BE2C (cell line): ENCODE results near the gene B3GNT9.
A peak's percentile ranks its signal among the peaks of the same experiment; 100 is the strongest.

Experiments used
- DNase-seq: peaks from one replicate; pipeline ENCODE4 v3.0.0-alpha.2; 2020
- H3K27me3 ChIP-seq: fragments of 250-450 bp; sonication (Bioruptor Pico); 2 replicates; pipeline ENCODE4 v1.5.1; 2020; ENCODE audit warnings: mild to moderate bottlenecking
- H3K36me3 ChIP-seq: fragments of 250-450 bp; sonication (Bioruptor Pico); 2 replicates; pipeline ENCODE4 v1.5.1; 2020; ENCODE audit warnings: mild to moderate bottlenecking
- H3K4me1 ChIP-seq: fragments of 250-450 bp; sonication (Bioruptor Pico); 2 replicates; pipeline ENCODE4 v1.5.1; 2020
- H3K4me3 ChIP-seq: 2 replicates; pipeline ENCODE4 v1.5.1; 2011; ENCODE audit warnings: low read depth, low read length
- H3K9me3 ChIP-seq: fragments of 250-450 bp; sonication (Bioruptor Pico); 2 replicates; pipeline ENCODE4 v1.5.1; 2020
- TF ChIP-seq, protein P1 (sequence below): IDR thresholded peaks from 2 replicates; pipeline ENCODE4 v1.5.1; 2012; ENCODE audit warnings: mild to moderate bottlenecking, low read depth, low read length

Gene B3GNT9

DNA sequence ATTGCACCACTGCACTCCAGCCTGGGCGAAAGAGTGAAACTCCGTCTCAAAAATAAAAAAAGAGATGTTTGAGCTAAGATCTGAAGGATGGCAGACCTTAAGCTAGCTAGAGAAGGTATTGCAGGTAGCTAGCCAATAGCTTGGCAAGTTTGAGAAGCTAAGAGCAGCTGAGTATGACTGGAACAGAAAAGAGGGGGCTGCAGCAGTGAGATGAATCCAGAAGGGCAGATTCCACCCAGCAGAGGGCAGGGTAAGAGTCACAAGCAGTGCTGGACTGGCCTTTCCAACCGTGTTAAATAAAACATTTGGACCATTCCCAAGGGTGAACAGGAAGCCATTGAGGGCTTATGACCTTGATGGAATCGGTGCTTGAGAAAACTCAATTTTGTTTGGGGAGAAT is 46.7 kb downstream of the B3GNT9 start:
- Histone ChIP-seq H3K36me3 (no peaks in the 10 kb centered on the region), H3K27me3 (no peaks in the 10 kb centered on the region), H3K4me1 (peaks cover under 1% of the 10 kb centered on the region), H3K9me3 (no peaks in the 10 kb centered on the region), H3K4me3 (no peak overlapping the region)
- peak; percentile 44 for DNase-seq
- TF ChIP-seq, protein P1, sequence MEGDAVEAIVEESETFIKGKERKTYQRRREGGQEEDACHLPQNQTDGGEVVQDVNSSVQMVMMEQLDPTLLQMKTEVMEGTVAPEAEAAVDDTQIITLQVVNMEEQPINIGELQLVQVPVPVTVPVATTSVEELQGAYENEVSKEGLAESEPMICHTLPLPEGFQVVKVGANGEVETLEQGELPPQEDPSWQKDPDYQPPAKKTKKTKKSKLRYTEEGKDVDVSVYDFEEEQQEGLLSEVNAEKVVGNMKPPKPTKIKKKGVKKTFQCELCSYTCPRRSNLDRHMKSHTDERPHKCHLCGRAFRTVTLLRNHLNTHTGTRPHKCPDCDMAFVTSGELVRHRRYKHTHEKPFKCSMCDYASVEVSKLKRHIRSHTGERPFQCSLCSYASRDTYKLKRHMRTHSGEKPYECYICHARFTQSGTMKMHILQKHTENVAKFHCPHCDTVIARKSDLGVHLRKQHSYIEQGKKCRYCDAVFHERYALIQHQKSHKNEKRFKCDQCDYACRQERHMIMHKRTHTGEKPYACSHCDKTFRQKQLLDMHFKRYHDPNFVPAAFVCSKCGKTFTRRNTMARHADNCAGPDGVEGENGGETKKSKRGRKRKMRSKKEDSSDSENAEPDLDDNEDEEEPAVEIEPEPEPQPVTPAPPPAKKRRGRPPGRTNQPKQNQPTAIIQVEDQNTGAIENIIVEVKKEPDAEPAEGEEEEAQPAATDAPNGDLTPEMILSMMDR: peak; percentile 72

DNA sequence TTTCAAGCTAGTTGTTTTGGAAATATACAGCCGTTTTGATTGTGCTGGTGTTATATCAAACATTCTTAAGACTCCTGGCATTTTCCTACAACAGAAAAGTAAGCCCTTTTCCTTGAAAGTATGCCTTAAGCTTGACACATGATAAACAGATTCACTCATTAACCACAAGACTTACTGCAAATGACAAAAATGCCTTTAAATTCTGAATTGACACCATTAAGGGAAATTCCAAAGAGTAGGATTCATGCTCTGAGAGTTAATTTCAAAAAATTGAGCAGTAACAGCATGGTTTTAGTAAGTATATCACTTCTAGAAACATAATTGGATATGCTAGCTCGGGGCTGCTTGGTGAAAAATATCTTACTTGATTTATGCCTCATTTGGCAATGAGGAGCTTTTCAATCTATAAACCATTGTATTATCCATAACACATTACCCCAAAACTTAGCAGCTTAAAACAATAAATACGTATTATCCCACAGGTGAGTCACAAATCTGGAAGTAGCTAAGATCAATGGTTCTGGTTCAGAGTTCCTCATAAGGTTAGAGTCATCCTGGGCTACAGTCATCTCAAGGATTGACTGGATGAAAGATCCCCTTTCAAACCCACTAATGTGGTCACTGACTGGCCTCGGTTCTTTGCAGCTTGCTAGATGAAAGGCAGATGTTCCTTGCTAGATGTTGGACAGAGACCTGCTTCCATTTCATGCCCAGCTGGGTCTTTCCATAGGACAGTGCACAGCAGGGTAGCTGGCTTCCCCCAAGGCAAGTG is 49.3 kb downstream of the B3GNT9 start:
- Histone ChIP-seq H3K4me1 (no peaks in the 10 kb centered on the region), H3K36me3 (peaks cover 3% of the 10 kb centered on the region; the same call in 1 of the 2 replicates), H3K27me3 (no peaks in the 10 kb centered on the region), H3K9me3 (no peaks in the 10 kb centered on the region), H3K4me3 (no peak overlapping the region)
- TF ChIP-seq, protein P1: no peak
- no peak for DNase-seq

DNA sequence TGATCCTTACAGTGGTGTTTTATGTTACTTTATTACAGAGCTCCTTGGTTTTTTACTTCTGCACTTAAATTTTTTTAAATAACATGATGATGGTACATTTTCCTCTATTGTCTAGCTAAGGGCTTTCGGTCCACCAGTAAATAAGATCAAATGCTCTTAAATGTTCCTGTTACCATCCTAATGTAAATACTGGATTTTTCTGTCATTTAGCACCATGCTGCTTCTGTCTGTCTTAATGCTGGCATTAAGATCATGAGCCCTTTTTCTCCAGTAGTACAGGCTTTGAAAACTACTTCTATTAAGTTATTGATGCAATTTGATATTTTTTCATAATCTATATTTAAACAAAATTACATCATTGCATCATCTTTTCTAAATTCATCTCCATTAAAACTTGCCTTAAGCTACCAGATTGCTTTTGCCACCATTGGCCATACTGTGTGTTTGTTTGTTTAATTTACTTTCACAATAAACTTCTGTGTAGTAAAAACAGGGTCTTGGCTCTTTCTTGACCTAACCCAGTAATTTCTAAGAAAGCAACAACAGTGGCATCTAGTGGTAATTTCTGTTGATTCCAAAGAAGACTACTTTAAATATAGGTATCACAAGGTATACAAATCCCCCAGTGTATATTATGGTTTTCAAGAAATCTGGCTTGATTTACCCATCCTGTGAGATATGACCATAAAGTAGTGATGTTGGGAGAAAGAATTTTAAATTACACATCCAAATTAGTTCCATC is 50.1 kb downstream of the B3GNT9 start:
- Histone ChIP-seq H3K4me1 (no peaks in the 10 kb centered on the region), H3K4me3 (no peak overlapping the region), H3K36me3 (peaks cover 3% of the 10 kb centered on the region; the same call in 1 of the 2 replicates), H3K27me3 (no peaks in the 10 kb centered on the region), H3K9me3 (no peaks in the 10 kb centered on the region)
- TF ChIP-seq, protein P1: peak; percentile 37
- DNase-seq: no peak

DNA sequence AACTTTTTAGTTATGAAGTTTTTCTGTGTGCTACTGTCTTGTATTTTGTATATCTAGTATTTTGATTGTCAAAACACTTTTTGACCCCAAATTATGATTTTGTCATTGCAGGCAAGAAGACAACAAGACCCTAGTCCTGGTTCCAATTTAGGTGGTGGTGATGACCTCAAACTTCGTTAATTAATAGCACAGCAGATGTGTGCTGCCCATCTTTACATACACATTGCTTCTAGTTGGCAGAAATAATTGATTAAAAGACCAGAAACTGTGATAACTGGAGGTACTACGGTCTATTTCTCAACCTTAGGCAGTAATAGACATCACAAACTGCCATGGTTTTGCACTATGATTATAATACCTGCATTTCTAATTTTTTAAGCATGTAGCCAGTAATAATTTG is 52.2 kb downstream of the B3GNT9 start:
- no peak for DNase-seq
- H3K36me3 ChIP-seq: peaks cover 3% of the 10 kb centered on the region; the same call in 1 of the 2 replicates

More for the DNA sequence above, 52.2 kb downstream of the B3GNT9 start:
- TF ChIP-seq, protein P1: no peak
- Histone ChIP-seq H3K9me3 (no peaks in the 10 kb centered on the region), H3K27me3 (no peaks in the 10 kb centered on the region), H3K4me3 (no peak overlapping the region), H3K4me1 (no peaks in the 10 kb centered on the region)
